ENCODE results near the gene SCOC. TPM values are rescaled to one million over a fixed set of nuclear protein-coding genes. Genes with fewer than 3 reads are reported as not detected.

The SCOC gene
- total RNA-seq, 4 donors from 2014 or later, result 22.7 to 34.4 (median 26.8) TPM

DNA sequence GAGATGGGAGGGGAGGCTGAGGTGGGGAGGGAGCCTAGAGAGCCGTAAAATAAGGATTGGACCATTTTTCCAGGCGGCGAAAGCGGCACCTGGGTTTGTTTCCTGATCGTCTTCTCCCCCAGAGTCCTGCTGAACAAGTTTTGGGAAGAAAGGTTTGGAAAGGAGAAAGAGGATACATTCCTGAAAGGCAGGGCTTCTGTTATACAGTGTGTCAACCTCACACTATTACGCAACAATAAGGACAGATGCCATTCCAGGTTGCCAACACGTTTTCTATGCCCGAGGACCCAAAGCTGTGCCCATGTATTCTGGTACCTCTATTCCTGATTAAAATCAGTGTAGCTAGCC, 658 bp downstream of the SCOC start:
- DNase-seq (ENCODE audit: low spot score in 2 of 2), result no peak
- WGBS, 2 donors, result 2 to 3% methylated on average over 8 of the region's 8 CpGs
- peak overlapping the region; percentile 95 for H3K4me3 ChIP-seq (ENCODE audit: low read depth, poor library complexity, severe bottlenecking)
- intact Hi-C loops (cut with DNase I; ENCODE audit: low total_unique reads), result no loop called here
- no peak for TF ChIP-seq POLR2A (IDR thresholded peaks at IDR 0.05)
- TF ChIP-seq, protein P1, sequence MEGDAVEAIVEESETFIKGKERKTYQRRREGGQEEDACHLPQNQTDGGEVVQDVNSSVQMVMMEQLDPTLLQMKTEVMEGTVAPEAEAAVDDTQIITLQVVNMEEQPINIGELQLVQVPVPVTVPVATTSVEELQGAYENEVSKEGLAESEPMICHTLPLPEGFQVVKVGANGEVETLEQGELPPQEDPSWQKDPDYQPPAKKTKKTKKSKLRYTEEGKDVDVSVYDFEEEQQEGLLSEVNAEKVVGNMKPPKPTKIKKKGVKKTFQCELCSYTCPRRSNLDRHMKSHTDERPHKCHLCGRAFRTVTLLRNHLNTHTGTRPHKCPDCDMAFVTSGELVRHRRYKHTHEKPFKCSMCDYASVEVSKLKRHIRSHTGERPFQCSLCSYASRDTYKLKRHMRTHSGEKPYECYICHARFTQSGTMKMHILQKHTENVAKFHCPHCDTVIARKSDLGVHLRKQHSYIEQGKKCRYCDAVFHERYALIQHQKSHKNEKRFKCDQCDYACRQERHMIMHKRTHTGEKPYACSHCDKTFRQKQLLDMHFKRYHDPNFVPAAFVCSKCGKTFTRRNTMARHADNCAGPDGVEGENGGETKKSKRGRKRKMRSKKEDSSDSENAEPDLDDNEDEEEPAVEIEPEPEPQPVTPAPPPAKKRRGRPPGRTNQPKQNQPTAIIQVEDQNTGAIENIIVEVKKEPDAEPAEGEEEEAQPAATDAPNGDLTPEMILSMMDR (IDR thresholded peaks at IDR 0.05), result no peak

DNA sequence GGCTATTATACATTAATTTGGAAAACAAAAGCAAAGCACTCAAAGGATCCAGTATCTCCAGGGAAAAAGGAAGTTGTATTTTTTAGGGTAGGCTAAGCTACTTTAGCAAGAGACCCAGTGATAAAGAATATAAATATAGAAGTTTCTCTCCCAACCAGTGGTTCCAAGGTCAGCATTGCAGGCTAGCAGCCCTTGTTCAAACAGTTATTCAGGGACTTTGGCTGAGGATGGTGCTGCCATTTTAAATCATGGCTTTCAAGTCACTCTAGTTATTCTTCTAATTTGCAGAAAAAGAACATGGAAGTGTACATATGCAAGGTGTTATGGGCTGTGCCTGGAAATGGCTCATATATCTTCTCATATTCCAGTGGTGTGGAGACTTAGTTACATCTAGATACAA, 9.3 kb downstream of the SCOC start:
- DNase-seq (ENCODE audit: low spot score in 2 of 2), result no peak
- intact Hi-C loops (cut with DNase I; ENCODE audit: low total_unique reads), result no loop called here
- no peak overlapping the region for H3K4me3 ChIP-seq (ENCODE audit: low read depth, poor library complexity, severe bottlenecking)
- no peak for TF ChIP-seq POLR2A (IDR thresholded peaks at IDR 0.05)
- TF ChIP-seq, protein P1 (IDR thresholded peaks at IDR 0.05), result no peak

DNA sequence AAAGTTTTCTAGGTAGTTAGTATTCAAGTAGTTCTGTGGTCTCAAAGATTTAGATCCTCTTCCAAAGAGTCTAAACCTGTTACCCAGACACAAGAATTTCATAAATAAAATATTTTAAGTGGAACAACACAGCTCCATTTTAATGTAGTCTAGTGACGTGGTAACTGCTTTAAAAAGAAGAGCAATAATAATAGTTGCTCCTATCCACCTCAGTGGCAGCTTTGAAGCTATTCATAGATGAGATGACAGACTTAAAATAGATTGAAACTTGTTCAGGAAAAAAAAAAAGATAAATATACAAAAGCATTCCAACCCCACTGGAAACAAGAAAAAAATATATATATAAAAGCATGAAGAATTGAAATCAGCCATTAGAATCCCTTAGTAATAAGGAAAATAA, 14.6 kb downstream of the SCOC start:
- WGBS, 2 donors, result 76 to 83% methylated on average over 1 of the region's 1 CpG
- TF ChIP-seq, protein P1 (IDR thresholded peaks at IDR 0.05), result no peak
- no peak for TF ChIP-seq POLR2A (IDR thresholded peaks at IDR 0.05)
- no peak for DNase-seq (ENCODE audit: low spot score in 2 of 2)
- intact Hi-C loops (cut with DNase I; ENCODE audit: low total_unique reads), result no loop called here
- no peak overlapping the region for H3K4me3 ChIP-seq (ENCODE audit: low read depth, poor library complexity, severe bottlenecking)

DNA sequence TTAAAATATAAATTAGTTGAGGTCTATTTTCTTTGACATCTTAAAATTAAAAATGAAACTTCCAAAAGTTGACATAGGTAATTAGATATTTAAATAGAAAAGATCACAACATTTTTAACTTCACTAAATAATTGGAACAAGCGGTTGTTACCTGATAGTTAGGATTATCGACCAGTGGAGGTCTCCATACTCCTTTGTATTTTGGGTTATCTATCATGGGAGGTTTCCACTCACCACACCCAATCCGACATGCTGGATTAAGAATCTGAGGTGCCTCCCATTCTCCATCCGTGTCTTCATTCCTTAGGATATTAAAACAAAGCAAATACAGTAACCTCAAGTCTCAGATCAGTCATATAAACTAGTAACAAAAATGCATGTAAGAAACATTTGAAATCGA, 22.2 kb downstream of the SCOC start:
- H3K4me3 ChIP-seq (ENCODE audit: low read depth, poor library complexity, severe bottlenecking), result no peak overlapping the region
- intact Hi-C loops (cut with DNase I; ENCODE audit: low total_unique reads), result no loop called here
- no peak for TF ChIP-seq POLR2A (IDR thresholded peaks at IDR 0.05)
- TF ChIP-seq, protein P1 (IDR thresholded peaks at IDR 0.05), result no peak
- 65 to 66% methylated on average over 5 of the region's 5 CpGs for WGBS, 2 donors
- no peak for DNase-seq (ENCODE audit: low spot score in 2 of 2)

GRCh38 chr4:140400111-140400510, 26.7 kb downstream of the SCOC start:
- intact Hi-C loops (cut with DNase I; ENCODE audit: low total_unique reads), result no loop called here
- H3K4me3 ChIP-seq (ENCODE audit: low read depth, poor library complexity, severe bottlenecking), result no peak overlapping the region
- TF ChIP-seq, protein P1 (IDR thresholded peaks at IDR 0.05), result no peak
- TF ChIP-seq POLR2A (IDR thresholded peaks at IDR 0.05), result no peak
- DNase-seq (ENCODE audit: low spot score in 2 of 2), result no peak
- WGBS, 2 donors, result 74 to 85% methylated on average over 2 of the region's 2 CpGs

- TF ChIP-seq, protein P1 (IDR thresholded peaks at IDR 0.05), result no peak
- no peak for TF ChIP-seq POLR2A (IDR thresholded peaks at IDR 0.05)
- no peak overlapping the region for H3K4me3 ChIP-seq (ENCODE audit: low read depth, poor library complexity, severe bottlenecking)
- DNase-seq (ENCODE audit: low spot score in 2 of 2), result no peak
- intact Hi-C loops (cut with DNase I; ENCODE audit: low total_unique reads), result no loop called here
Observed at GRCh38 chr4:140406292-140406691, 32.8 kb downstream of the SCOC start.

All from lower leg skin (tissue), 4 donors.